Activated CD8-positive, alpha-beta memory T cell treated with anti-CD3 and anti-CD28 coated beads, Interleukin-2, amount 50 U/mL, for 4 hours (primary cell): ENCODE results near the gene SPDYE3.
"Not testable (repeated sequence)": the region's sequence is repeated elsewhere in the genome, so short reads cannot be mapped to it uniquely, and the experiment has no call there.

Experiments
- DNase-seq: peaks from one replicate; pipeline ENCODE4 v3.0.0-alpha.2; 2020

The SPDYE3 gene

DNA sequence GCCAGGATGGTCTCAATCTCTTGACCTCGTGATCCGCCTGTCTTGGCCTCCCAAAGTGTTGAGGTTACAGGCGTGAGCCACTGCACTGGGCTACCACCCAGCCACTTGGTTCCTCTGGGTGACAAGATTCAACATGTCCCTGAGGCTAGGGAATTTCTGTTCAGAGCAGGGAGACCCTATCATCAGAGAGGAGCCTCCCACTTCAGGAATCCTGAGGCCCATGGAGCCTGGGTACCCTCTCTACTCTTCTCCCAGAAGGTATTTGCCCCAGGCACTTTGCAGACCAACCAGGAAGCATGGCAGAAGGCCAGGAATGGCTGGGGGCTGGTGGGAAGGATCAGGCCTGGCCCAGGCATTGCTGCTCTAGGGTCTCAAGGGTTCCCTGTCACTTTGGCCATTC is 19.2 kb upstream of the SPDYE3 start:
- DNase-seq: not testable (repeated sequence)

GRCh38 chr7:100292162-100292561 is 15.3 kb upstream of the SPDYE3 start:
- not testable (repeated sequence) for DNase-seq

- DNase-seq: not testable (repeated sequence)
Measured at GRCh38 chr7:100295269-100295668, 12.2 kb upstream of the SPDYE3 start.

DNA sequence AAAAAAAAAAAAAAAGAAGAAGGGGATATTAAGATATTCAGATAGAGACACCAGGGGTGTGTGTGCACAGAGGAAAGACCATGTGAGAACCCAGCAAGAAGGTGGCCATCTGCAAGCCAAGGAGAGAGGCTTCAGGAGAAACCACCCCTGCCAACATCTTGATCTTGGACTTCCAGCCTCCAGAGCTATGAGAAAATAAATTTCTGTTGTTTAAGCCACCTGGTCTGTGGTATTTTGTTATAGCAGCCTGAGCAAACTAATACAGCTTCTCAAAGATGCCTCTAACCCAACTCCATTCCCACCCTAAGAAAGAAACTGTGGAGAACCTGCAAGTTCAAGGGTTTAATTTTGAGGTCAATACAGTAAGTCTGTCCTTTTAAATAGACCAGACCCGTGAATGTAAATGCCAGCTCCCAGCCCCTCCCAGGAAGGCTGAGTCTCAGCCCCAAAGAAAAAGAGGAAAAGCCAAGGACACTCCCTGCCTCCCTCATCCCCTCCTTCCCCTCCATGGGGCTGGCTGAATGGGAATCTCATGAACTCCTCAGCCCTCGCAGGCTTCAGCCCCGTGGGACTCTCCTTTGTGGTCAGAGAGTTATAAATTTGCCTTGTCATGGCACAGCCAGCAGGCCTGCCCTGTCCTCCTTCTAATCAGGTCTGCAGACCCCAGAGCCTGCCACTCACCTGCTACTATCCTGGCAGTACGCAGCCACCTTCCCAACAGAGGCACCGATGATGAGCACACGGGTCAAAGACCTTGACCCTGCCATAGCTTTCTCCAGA is 9.5 kb upstream of the SPDYE3 start:
- not testable (repeated sequence) for DNase-seq

DNA sequence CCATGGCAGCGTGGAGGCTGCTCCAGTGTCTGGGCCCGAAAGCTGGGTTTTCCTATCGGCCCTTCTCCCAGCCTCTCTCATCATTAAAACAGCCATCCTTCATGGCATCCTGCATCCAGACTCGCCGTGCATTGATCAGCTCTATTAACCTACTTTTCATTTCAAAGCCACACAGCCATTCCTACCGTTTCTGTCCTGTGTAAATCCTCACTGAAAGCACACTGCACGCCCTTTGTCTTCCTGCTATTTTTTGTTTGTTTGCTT is 8.9 kb upstream of the SPDYE3 start:
- DNase-seq: not testable (repeated sequence)

DNA sequence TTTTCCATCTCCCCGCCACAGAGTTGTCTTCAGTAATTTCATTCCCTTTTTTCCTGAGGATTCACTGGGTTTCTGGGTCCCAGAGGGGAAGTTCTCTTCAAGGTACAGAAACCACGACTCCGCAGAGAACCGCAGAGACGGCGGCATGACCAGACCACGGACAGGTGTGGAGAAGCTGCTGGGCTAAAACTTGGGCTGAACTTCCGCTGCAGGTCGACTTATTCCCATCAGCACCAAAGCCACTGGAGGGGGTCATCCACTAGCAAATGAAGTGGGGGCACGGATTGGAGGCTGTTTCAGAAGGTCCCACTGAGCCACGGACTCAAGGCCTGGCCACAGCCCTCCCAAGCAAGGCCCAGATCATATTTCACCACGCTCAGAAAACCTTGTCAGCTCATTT is 3.0 kb upstream of the SPDYE3 start:
- DNase-seq: not testable (repeated sequence)

- not testable (repeated sequence) for DNase-seq
Measured at GRCh38 chr7:100318329-100318728, 10.8 kb downstream of the SPDYE3 start.

DNA sequence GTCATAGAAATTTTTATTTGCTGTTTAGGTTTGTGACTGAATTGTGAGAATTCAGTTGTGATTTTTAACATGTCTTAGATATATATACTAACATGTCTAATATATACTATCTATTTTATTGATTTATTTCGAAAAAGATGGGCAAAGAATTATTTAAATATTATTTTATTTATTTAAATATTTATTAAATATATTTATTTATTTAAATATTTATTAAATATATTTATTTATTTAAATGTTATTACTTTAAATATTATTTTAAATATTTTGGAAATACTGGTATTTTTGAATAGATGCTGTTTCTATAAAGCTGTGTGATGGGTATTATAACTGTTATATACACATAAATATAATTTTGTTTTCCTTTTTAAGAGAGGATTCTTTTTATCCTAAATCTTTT is 14.1 kb downstream of the SPDYE3 start:
- not testable (repeated sequence) for DNase-seq

GRCh38 chr7:100324194-100324593 is 16.7 kb downstream of the SPDYE3 start:
- not testable (repeated sequence) for DNase-seq

DNA sequence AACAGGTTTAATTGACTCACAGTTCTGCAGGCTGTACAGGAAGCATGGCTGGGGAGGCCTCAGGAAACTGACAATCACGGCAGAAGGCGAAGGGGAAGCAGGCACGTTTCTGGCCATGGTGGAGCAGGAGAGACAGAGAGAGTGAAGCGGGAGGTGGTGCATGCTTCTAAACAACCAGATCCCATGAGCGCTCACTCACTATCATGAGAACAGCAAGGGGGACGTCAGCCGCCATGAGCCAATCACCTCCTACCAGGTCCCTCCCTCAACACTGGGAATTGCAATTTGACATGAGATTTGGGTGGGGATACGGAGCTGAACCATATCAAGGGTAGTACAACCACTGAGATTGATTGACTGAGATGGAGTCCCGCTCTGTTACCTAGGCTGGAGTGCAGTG is 18.2 kb downstream of the SPDYE3 start:
- not testable (repeated sequence) for DNase-seq

- not testable (repeated sequence) for DNase-seq
Measured at GRCh38 chr7:100326914-100327313, 19.4 kb downstream of the SPDYE3 start.

DNA sequence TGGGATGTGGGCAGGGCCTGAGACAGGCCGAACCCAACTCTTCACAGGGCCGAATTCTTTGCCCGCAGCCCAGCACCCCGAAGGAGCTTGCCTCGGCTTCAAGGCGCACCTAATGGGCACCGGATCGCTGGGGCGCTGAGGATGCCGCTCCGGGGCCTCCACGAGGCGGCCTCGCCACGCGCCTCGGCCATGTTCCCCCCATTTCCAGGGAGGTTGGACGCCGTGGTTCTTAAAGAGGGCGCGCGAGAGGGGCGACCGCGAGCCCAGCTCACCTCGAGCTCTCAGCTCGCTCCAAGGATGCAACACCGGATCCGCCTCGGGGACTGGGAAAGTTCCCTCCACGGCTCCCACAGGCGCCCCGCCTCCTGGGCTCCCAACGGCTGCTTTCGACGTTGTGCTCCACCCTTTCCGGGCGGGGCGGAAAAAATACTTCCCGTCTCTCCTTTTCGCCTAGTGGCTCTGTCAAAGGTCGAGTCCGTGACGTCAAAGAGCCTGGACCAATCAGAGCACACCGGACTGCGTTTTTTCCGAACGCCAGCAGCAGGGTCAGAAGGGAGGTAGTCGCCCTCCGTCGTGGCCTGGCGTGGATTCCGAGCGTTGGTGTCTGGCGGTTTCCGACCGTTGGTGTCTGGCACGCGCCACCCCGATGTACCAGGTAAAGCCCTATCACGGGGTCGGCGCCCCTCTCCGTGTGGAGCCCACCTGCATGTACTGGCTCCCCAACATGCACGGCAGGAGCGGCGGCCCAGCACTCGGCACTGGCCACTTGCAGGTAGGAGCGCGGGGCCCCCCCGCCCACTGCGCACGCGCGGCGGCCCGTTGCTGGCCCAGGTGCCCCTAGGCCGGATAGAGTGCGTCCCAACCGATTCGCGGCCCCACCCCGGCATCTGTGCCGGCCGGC is 28.3 kb downstream of the SPDYE3 start:
- DNase-seq: peak; percentile 80

DNA sequence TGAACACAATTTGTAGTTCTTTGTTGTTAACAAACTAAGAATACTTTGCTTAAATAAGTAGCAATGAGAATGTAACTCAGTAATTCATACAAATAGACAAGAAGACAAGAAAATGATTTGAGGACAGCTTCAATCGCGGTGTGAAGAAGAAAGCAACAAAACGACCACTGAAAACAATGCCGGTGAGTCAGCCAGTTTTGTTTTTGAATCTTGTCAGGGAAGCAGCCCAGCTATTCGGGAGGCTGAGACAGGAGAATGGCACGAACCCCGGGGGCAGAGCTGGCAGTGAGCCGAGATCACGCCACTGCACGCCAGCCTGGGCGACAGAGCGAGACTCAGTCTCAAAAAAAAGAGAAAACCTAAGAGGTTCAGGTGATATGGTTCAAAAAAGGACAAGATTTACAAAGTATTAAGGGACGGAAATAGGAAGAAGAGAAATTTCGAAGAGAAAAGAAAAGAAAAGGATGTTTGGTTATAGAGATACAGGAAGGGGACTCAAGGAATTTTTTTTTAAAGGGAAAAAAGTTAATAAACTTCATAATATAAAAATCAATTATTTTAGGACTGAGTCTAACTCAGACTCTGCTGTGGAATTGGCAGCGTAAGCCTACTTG is 30.7 kb downstream of the SPDYE3 start:
- DNase-seq: not testable (repeated sequence)

- DNase-seq: not testable (repeated sequence)
Measured at GRCh38 chr7:100341286-100341685, 33.8 kb downstream of the SPDYE3 start.

GRCh38 chr7:100342765-100343164 is 35.3 kb downstream of the SPDYE3 start:
- DNase-seq: no peak

- DNase-seq: not testable (repeated sequence)
Measured at GRCh38 chr7:100344124-100344559, 36.6 kb downstream of the SPDYE3 start.

DNA sequence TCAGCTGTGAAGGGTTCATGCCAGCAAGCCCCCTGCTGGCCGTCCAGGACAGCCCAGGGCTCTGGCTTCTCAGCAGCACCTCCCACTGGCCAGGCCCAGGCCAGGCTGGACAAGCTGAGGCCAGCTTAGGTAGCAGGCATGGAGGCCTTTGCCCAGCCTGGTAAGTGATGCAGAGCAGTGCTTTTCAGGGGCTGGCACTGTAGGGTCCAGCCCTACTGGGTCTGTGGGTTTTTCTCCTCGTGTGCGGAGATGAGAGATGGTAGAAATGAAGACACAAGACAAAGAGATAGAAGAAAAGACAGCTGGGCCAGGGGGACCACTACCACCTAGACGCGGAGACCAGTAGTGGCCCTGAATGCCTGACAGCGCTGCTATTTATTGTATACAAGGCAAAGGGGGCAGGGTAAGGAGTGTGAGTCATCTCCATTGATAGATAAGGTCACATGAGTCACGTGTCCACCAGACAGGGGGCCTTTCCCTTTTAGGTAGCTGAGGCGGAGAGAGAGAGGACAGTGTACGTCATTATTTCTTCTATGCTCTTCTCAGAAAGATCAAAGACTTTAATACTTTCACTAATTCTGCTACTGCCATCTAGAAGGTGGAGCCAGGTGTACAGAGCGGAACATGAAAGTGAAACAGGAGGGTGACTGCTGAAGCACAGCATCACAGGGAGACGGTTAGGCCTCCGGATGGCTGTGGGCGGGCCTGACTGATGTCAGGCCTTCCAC is 37.2 kb downstream of the SPDYE3 start:
- DNase-seq: peak; percentile 72

- DNase-seq: peak; percentile 65
Measured at GRCh38 chr7:100345288-100345672, 37.8 kb downstream of the SPDYE3 start.

DNA sequence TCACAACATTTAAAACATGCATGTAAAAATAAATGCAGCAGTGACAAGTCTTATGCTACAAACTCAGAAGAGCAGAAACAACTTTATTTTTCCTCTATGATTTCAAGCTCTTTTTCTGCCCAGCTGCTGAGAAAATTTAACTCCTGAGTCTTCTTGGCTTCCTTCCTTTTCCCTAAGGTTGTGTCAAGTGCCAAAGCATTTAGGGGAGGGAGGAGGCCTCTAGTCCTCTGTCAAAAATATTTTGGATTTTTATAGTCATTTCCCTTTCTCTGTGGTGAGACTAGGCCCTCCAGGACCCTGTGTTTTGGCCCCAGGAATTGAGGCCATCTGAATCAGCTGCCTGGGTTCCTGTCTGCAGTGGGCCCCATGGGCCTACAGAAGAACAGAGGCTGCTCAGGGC is 39.4 kb downstream of the SPDYE3 start:
- DNase-seq: no peak

- no peak for DNase-seq
Measured at GRCh38 chr7:100348805-100349204, 41.3 kb downstream of the SPDYE3 start.

DNA sequence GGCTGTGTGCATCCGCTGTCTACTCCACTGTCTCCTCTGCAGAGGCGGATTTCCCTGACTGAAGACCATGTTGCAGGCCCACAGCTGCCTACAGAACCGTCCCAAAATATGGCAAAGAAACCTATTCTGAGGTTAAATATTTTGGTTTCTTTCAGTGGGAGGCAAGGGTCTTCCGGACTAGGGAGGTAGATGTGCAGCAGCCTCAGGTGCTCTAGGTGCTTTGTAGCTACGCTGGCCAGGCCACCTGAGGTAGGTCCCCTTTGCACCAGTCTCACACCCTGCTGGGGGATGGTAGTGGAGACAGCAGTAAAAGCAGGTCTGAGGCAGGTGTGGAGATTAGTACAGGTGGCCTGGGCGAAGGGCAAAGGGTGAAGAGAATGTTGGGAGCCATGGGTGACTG is 42.3 kb downstream of the SPDYE3 start:
- DNase-seq: no peak

DNA sequence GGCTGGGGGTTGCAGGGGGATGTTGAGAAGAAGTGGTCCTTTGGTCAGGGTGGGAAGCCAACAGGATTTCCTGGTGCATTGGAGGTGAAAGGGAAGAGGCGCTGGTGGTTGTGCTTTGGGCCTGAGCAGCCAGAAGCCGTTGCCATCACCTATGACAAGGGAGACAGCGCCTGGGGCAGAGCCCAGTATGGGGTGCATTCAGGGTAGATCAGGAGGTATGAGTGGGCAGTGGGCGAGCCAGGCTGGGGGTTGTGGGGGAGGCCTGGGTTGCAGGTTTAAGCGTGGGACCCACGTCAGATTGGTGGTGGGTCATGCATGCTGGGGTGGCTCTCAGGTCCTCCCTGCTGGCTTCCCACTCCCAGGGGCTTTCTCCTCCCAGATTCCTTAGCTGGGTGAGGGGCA is 44.2 kb downstream of the SPDYE3 start:
- DNase-seq: no peak

DNA sequence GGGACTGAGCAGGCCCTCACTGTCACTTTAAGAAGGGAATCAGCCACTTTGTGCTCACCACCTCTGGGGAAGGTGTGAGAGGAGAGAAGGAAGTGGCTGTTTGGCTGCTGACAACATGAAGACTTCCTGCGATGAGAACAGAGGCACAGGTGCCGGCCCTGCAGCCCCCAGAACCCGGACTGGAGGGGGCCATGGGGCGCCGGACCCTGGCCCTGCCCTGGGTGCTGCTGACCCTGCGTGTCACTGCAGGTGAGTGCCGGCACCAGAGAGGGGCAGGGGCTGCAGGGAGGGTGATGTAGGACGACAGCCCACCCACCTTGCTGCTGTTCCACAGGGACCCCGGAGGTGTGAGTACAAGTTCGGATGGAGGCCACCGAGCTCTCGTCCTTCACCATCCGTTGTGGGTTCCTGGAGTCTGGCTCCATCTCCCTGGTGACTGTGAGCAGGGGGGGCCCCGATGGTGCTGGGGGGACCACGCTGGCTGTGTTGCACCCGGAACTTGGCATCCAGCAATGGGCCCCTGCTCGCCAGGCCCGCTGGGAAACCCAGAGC is 44.8 kb downstream of the SPDYE3 start:
- DNase-seq: not testable (repeated sequence)
